Fibroblast of skin of right quadriceps (primary cell): ENCODE measurements around the gene KCNH6.

Experiments used
- DNase-seq: peaks from one replicate; pipeline ENCODE4 v3.0.0-alpha.2; 2013

The KCNH6 gene

DNA sequence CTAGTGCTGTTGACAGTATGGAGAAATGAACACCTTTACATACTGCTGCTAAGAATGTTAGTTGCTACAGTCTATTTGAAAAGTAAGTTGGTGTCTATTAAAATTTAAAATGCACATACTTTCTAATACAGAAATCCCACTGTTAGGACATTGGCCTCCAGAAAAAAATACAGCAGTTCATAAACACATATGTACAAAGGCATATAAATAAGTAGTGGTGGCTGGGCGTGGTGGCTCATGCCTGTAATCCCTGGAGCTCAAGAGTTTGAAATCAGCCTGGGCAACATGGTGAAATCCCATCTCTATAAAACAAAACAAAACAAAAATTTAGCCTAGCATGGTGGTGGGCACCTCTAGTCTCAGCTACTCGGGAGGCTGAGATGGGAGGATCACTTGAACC is 40.2 kb downstream of the KCNH6 start:
- DNase-seq = no peak

DNA sequence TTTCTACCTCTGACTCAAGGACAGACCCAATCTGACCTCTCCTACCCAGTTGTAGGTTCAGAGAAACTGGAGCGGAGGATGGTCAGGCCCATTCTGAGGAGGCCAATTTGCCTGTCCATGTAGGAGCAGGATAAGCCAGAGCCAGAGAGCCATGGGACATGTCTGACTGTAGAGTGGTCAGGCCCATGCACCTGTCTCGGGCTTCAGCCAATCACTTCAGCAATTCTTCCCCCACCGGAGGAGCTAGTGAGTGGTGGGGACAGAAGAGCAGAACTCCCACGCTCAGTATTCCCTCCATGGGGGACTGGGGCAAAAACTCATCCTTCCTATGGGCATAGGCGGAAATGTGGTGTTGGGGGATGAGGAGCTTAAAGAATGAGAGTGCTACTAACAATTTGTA is 41.4 kb downstream of the KCNH6 start:
- no peak for DNase-seq

DNA sequence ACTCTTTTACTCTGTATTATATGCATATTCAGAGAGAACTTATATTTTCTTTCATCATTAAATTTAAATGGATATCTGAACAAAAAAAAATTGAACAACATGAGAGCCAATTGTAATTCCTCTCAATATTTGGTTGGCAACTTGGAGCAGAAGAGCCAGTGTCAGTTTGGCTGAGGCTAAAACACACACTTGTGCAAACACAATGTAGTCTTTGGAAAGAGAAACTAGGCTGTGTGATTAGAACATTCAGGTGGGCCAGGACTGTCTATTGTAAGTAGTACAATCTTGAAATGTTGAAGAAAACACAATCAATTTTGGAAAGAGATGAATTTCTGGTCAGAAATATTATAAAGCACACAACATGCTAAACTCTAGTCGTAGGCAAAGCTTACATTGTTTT is 44.1 kb downstream of the KCNH6 start:
- no peak for DNase-seq

DNA sequence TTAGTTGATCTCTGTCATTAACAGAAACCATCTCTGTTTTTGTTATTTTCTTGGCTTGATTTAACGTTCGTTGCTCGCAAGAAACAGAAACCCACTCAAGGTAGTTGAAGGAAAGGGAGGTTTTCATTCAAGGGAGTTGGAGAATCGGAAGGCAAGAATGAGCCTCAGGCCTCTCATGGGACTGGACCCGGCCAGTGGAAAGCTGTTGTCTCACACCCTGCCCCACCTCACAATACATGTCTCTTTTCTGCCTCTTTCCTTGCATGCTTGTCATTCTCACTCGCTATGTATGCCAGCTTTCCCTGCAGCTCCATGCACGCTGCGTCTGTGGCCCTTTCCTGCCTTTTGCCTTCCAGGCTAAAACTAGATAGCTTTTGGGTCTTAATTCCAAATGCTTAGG is 45.4 kb downstream of the KCNH6 start:
- no peak for DNase-seq

DNA sequence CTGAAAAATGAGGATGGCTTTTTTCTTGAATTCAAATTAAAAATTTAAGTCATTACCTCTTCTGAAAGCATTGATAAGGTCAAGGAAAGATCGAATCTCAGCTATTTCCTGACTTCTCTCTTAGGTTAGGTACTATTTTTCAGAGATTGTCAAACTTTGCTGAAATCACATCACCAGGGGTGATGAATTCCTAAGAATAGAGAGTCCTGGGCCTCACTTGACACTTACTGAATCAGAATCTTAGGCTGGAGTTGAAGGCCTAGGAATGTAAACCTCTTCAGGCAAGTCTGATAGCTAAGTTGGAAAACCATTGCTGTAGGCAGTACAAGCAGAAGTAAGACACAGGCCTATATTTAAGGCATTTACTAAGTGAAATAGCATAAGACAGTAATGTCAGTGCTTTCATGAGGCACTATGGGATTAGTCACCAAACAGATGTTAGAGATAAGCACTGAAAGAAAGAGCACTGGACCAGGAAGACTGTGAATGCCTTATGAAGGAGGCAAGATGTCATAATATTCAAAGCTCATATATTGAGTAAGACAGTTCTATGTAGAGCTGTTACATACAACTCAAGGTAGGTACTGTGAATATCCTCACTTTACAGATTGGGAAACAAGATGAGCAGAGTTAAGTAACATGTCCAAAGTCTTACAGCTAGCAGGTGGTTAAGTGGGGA is 48.6 kb downstream of the KCNH6 start:
- peak; percentile 68 for DNase-seq

DNA sequence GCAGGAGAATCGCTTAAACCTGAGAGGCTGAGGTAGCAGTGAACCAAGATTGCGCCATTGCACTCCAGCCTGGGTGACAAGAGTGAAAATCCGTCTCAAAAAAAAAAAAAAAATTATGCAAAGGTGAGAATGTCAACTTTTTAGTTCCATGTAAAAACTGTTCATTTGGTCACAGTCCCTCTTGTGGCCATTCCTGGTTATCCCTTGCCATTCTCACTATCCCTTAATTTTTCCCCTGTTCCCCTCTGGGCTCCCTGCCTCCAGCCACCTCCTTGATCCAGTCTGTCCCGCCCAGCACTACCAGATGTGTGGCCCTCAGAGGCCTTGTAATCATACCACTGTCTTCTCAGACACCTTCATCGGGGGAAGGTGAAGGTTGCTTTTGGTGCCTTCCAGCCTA is 50.5 kb downstream of the KCNH6 start:
- DNase-seq = no peak

DNA sequence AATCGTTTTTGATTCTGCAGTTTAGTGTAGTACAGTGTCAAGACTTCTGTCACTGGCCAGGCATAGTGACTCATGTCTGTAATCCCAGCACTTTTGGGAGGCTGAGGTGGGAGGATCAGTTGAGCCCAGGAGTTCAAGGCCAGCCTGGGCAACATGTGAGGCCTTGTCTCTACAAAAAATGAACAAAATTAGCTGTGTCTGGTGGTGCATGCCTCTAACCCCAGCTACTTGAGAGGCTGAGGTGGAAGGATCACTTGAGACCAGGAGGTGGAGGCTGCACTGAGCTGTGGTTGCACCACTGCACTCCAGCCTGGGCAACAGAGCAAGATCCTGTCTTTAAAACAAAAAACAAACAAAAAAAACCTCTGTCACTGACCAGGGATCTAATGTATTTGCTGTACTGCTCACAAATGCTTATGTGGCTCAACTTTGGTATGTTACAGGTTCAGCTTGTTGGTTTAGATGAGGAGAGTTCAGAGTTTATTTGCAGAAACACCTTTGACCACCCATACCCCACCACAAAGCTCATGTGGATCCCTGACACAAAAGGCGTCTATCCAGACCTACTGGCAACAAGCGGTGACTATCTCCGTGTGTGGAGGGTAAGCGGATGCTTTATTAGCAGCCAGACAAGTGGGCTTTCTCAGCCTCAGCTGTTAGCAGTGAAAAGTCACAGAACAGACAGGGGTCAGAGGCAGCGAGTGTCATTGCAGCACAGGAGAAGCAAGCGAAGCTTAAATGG is 55.0 kb downstream of the KCNH6 start:
- DNase-seq = no peak

DNA sequence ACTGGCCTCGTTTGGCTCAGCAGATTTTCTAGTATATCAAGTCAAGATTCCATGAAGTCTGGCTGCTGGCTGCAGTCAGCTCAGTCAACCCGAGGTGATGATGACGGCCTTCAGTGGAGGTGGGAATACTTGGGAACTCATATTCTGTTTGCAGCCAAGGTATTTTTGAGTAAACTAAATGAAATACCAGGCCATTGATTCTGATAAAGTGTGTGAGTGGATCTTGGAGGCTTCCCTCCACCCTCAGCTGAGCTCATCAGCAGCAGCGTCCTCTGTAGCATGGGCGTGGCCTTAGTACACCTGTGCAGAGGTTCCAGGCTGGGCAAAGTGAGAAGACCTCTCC is 55.6 kb downstream of the KCNH6 start:
- no peak for DNase-seq

DNA sequence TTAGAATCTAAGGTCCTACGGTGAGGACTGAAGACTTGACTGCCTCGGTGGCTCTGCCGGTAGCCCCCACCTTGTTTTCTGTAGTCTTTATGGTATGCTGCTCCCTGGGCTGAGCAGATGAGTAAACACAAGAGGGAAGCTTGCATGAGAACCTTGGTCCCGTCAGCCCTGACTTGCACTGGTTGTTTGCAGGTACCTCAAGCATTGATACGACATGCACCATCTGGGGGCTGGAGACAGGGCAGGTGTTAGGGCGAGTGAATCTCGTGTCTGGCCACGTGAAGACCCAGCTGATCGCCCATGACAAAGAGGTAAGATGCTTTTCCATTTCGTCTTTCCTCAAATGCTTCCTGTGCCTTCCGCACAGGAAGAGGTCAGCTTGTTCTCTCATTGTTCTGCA is 56.5 kb downstream of the KCNH6 start:
- no peak for DNase-seq

DNA sequence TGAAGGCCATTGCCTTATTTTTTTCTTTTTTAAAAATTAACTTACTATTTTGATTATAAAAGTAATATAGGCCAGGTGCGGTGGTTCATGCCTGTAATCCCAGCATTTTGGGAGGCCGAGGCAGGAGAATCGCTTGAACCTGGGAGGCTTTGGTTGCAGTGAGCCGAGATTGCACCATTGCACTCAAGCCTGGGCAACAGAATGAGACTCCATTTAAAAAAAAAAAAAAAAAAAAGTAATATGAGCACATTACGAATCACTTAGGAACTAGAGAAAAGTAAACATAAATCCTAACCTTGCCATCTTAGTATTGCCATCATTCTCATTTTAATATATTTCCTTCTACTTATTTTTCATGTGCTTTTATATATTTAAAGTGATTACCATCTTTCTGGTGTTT is 64.6 kb downstream of the KCNH6 start:
- DNase-seq = no peak

DNA sequence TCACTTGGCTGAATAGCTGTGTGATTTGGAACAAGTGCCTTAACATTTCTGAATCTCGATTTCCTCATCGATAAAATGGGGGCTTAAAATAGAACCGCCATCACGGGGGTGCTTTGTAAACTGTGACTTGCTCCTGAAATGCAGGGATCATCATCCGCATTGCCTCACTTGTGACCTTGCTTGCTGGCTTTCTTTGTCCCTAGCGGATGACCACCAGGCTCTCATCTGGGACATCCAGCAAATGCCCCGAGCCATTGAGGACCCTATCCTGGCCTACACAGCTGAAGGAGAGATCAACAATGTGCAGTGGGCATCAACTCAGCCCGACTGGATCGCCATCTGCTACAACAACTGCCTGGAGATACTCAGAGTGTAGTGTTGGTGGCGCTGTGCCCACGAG is 65.6 kb downstream of the KCNH6 start:
- no peak for DNase-seq

DNA sequence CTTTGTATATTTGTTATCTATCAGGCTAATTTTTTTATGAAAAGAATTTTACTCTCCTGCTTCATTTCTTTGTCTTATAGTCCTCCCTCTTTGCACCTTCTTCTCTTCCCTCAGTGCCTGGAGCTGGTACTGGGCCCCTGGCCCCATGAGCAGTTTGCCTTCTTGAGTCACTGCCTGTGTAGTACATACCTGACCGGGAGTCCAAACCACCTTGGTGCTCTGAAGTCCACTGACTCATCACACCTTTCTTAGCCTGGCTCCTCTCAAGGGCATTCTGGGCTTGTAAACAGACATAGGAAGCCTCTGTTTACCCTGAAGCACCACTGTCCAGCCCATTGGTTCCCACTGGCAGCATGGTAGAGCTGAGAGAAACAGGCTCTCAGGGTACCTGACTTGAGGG is 66.5 kb downstream of the KCNH6 start:
- no peak for DNase-seq

DNA sequence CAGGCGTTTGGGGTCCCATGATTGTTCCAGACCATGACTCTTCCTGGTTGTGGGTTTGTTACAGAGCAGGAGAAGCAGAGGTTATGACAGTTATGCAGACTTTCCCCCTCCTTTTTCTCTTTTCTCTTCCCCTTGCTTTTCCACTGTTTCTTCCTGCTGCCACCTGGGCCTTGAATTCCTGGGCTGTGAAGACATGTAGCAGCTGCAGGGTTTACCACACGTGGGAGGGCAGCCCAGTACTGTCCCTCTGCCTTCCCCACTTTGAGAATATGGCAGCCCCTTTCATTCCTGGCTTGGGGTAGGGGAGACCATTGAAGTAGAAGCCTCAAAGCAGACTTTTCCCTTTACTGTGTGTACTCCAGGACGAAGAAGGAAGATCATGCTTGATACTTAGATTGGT is 69.6 kb downstream of the KCNH6 start:
- no peak for DNase-seq

DNA sequence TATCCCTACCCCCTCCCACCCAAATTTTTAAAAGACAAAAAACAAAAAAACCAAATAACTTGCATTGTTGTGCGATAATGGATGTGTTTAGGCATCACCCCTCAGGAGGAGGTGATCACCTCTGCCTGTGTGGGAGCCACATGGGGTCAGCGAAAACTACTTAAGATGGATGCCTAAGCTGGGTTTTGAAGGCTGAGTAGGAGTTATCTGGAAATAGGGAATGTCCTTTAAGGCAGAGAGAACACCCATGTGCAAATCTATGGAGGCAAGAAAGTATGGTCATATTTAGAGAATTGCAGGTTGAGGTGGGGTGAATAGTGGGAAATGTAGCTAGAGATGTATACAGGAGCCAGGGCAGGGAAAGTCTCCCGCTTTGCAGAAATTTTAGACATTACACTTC is 72.0 kb downstream of the KCNH6 start:
- no peak for DNase-seq
